Stimulated activated CD4-positive, alpha-beta T cell treated with anti-CD3 and anti-CD28 coated beads, Interleukin-2, amount 100 ng/mL, for 24 hours (primary cell): Measurements from ENCODE around the gene MEGF11.

Experiments
- DNase-seq, 2 donors: peaks; one replicate each; pipeline ENCODE4 v3.0.0-alpha.2; 2020

MEGF11 gene

DNA sequence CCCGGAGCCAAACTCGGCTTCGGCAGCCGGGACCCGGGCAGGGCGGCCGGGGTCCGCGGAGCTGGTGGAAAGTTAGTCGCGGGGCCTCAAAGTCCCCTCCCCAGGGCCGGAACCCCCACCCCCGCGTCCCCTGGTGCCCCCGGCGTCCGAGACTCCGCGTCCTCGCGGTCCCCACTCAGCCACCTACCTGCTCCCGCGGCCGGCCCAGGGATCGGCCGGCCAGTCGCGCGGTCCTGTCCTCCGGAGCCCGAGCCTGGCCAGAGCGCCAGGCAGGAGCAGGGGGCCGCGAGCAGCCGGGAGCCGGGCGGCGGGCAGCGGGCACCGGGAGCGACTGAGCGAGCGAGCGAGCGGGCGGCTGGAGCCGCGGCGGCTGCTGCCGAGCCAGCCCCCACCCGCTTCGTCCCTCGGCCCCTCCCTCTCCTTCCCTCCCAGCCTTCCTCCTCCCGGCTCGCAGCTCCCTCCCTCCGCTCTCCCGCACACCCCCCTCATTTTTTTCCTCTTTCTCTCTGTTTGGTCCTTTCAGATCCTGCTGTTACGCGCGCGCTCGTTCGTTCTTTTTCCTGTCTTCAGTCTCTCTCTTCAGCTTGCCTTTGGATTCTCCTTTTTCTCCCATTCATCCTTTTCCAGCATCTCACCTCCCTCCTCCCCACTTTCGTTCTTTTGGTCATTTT, at the start of gene MEGF11:
TSS of gene MEGF11 (minus strand) at position 333 of the 671 bp plus-strand sequence. CDS start 125,347 bp downstream, outside the sequence.
- DNase-seq, result peak in 1 of 2 donors; percentile 14

- no peak for DNase-seq
Measured at GRCh38 chr15:66302489-66303278, 49.1 kb upstream of the MEGF11 start.

DNA sequence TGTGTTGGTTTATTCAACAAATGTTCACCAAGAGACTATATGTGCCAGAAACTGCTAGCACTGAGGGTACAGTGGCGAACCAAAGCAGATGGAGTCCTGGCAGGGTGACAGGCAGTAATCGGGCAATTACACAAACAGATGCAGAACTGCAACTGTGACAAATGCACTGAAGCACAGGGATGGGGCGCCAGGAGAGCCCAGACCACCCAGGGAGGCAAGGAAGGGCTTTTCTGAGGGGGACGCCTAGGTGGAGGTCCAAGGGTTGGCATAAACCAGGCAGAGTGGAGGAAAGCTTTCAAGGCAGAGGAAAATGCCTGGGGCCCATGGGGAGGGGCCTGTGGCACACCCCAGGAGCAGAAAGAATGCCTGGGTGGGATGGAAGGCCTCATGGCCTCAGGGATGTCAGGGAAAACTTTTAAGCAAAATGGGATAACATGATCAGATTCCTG, 45.3 kb upstream of the MEGF11 start:
- DNase-seq, result no peak

DNA sequence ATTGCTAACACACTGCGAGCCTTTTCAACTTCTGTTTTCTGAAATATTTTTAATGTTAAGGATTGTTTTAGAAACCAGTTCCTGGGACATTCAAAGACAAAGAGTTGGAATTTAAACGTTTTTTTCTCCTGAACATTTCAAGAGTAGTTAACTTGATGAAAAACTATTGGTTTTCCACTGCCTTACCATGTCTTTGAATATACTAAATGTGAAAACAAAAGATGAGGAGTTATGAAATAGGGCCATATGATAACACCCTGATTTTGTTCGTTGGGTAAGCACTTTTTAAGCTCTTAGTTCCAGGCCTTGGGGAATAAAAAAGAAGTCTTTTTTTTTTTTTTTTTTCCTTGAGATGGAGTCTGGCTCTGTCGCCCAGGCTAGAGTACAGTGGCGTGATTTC, 42.6 kb upstream of the MEGF11 start:
- DNase-seq, result no peak

GRCh38 chr15:66294932-66295235, 41.3 kb upstream of the MEGF11 start:
- no peak for DNase-seq

DNA sequence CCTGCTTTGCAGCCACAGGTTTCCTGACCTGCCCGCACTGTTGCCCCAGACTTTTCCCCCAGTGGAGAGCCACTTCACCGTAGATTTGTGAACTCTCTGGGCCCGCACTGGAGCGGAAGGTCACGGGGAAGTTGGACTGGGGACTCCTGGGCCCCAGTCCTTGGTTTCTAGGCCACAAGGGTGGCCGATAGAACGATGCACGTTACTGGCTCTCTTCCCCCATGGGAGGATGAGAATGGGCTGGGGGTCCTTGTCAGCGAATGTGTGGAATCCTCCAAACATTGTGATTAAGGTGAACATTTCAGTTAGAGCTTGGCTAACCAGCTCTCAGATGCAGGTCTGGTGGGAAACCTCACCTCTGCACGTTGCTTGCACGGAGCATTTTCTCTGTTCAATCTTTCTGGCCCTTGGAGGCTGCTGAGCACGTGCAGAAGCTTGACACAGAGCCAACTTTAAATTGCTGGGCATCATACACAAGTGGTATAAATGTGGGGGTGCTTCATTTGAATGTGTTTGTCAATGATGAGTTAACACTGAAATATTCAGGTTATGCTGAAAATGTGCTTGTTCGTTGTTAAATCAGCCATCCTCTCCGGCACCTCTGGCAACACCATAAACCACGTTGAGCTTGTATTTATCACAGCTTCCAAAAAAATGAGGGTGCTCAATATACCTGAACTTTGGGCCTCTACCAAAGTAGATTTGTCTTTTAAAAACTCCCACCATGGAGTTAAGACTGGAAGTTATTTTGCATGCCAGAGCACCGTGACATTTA, 40.8 kb upstream of the MEGF11 start:
- DNase-seq, result peak; percentile 30 to 31

DNA sequence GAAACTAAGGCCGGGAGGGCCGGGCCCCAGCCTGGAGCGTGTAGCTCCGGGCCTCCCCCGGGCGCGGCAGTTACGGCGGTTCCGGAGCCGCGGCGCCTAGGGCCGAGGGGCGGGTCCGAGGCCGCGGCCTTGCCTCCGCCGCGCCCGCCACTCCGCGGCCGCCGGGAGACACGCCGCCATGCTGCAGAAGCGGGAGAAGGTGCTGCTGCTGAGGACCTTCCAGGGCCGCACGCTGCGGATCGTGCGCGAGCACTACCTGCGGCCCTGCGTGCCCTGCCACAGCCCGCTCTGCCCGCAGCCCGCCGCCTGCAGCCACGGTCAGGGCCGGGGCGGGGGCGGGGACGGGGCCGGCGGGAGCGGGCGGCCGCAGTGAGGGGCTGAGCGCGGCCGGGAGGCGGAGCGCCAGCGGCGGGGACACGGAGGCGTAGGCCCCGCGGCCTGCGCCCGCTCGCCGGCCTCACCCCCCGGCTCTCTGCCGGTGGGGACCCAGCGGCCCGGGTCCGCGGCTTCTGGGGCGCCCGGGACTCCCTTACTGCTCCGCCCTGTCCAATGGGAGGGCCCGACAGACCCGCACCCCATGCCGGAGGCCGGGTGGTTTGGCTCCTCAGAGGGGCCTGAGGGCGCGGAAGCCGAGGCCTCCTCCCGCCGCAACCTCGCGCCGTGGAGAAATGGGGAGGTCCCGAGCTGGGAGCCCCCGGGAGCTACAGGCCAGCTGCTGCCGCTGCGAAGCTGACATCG, 40.0 kb upstream of the MEGF11 start, which contains the start of gene DIS3L:
TSS of gene DIS3L (plus strand) at position 150 of the 738 bp plus-strand sequence. CDS start at position 179, 29 bp downstream.
- peak; percentile 62 to 72 for DNase-seq

- no peak for DNase-seq
Measured at GRCh38 chr15:66292571-66293418, 39.2 kb upstream of the MEGF11 start.

GRCh38 chr15:66291816-66292570, 38.4 kb upstream of the MEGF11 start:
- DNase-seq, result no peak

GRCh38 chr15:66290518-66290917, 37.0 kb upstream of the MEGF11 start:
- DNase-seq, result no peak

- no peak for DNase-seq
Measured at GRCh38 chr15:66290007-66290406, 36.5 kb upstream of the MEGF11 start.

DNA sequence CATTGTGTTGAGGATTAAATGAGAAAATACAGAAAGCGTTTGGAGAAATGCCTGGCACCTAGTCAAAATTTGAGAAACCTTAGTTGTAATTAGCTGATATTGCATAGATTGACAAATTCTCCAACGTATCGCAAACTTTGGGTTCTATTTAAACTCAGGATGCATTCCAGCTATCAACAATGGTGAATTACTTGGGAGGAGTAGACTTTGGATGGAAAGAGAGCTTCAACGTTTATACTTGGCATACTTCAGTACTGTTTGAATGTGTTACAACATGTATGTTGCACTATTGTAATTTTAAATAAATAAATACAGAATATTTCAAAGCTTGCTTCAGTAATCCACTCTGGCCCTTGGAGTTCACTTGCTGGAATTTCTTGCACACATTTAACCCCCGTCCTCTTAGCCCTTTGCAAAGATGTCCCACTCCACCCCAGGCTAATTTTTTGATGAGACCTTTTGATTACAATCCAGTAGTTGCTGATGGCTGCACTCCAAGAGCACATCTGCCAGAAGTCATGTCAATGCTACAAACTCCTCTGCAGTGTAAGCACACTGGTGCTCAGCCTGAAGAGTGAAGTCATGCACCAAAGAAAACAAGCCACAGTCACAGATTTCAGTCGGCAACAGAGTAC, 35.1 kb upstream of the MEGF11 start:
- no peak for DNase-seq

DNA sequence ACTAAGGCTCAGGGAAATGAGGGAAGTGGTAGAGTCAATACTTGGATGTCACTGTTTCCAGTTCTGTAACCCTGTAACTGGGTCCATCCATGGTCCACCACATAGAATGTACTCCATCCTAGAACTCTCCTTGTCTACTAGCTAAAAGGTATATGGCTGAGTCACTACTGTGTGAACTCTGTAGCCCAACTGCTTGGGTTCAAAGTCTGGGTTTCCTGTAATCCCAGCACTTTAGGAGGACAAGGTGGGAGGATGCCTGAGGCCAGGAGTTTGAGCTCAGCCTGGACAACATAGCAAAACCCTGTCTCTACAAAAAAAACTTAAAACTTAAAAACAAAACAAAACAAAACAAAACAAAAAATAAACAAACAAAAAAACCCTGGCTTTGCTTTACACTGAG, 34.5 kb upstream of the MEGF11 start:
- no peak for DNase-seq

GRCh38 chr15:66287461-66288057, 34.0 kb upstream of the MEGF11 start:
- DNase-seq, result no peak

- no peak for DNase-seq
Measured at GRCh38 chr15:66285533-66286280, 32.2 kb upstream of the MEGF11 start.

DNA sequence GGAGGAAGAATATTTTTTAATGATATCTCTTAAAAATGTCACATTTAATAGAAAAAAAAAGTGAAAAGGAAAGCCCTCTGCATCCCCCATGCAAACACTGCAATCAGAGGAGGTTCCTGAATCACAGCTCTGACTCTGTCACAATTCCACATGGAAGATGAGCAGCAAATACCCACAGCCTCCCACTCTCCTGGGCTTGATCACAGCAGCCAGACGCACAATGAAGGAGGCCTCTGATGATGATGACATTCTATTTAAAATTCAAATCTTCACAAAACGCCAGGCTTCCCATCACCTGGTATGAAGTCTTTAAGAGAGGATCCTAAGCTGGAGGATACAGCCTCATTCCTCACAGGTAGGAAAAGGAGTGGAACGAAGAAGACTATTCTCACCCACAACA, 30.7 kb upstream of the MEGF11 start:
- DNase-seq, result no peak

GRCh38 chr15:66278671-66279070, 25.1 kb upstream of the MEGF11 start:
- no peak for DNase-seq

- DNase-seq, result no peak
Measured at GRCh38 chr15:66278056-66278455, 24.5 kb upstream of the MEGF11 start.

DNA sequence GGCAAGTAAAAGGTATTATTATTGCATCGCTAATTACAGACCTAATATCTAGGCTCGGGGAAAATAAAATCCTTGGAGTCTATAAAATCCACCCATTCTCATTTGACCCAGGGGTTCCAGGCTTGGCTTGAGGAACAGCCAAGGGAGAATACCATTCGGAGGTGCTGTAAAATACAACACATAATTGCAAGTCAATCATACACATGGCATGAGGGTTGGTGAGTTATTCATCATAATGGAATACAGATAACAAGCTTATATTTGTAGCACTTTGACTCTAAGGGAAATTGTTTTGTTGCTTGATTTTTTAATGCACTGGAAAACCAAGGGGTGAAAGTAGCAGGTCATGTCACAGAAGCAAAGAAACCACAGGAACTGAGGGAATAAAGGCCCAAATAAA, 23.0 kb upstream of the MEGF11 start:
- no peak for DNase-seq
